Fibroblast of skin of back (primary cell): ENCODE data around the gene EPS8L2.
A peak's percentile ranks its signal among the peaks of the same experiment; 100 is the strongest.
"Not testable (repeated sequence)": the region's sequence is repeated elsewhere in the genome, so short reads cannot be mapped to it uniquely, and the experiment has no call there.

Source experiments
- DNase-seq: peaks from one replicate; pipeline ENCODE4 v3.0.0-alpha.2; 2013

EPS8L2 gene

DNA sequence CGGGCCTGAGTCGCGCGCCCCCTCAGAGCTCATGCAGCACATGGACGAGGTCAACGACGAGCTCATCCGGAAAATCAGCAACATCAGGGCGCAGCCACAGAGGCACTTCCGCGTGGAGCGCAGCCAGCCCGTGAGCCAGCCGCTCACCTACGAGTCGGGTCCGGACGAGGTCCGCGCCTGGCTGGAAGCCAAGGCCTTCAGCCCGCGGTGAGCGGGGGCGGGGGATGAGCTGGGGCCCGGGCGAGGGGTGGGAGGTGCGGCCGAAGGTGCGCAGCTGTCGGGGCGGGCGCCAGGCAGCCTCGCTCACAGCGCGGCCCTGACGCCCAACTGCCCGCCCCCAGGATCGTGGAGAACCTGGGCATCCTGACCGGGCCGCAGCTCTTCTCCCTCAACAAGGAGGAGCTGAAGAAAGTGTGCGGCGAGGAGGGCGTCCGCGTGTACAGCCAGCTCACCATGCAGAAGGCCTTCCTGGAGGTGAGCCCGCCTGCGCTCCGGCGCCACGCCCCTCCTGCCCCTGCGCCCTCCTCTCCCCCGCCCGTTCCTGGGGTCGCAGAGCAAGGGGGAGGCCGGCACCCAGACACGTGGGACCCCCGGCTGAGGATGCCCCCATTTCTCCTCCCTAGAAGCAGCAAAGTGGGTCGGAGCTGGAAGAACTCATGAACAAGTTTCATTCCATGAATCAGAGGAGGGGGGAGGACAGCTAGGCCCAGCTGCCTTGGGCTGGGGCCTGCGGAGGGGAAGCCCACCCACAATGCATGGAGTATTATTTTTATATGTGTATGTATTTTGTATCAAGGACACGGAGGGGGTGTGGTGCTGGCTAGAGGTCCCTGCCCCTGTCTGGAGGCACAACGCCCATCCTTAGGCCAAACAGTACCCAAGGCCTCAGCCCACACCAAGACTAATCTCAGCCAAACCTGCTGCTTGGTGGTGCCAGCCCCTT lies 20.5 kb downstream of the EPS8L2 start:
- DNase-seq: no peak

DNA sequence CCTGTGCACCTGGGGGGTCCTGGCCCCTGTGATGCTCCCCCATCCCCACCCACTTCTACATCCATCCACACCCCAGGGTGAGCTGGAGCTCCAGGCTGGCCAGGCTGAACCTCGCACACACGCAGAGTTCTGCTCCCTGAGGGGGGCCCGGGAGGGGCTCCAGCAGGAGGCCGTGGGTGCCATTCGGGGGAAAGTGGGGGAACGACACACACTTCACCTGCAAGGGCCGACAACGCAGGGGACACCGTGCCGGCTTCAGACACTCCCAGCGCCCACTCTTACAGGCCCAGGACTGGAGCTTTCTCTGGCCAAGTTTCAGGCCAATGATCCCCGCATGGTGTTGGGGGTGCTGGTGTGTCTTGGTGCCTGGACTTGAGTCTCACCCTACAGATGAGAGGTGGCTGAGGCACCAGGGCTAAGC lies 21.3 kb downstream of the EPS8L2 start:
- DNase-seq: no peak

DNA sequence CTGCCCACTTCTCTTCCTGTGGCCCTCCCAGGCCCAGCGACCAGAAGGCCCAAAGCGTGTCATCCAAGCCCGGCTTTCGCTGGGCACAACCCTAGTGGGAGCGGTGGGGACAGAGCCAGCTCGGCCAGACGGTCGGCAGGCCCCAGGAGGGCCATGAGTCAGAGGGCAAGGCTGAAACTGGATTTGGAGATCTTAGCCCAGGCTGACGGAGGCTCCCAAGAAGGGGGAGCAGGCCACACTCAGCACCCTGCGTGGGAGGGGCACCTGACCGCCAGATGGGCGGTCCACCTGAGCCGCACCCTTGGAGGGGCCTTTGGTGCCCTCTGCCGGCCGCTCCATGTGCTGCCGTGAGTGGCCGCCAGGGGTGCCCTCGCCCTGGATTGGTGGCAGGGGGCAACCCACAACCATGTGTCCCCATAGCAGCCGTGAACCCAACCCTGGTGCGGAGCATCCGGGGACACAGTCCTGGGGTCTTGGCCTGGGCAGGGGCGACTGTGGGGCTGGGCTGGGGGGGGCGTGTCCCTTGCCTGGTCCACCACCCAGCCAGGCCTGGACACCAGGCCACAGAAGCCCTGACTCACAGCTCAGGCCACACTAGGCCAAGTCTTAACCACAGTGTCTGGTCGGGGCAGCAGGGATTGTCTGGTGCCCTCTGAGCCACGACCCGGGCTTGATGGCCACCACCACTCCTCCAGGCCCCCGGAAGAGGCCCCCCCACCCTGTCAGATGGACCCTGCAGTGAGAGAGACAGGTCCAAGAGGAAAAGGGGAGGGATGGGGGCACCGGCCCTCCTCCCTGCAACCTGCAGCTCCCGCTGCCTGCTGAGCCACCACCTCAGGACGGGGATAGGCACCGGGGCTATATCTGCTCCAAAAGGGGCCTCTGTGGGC lies 22.1 kb downstream of the EPS8L2 start:
- peak; percentile 82 for DNase-seq

DNA sequence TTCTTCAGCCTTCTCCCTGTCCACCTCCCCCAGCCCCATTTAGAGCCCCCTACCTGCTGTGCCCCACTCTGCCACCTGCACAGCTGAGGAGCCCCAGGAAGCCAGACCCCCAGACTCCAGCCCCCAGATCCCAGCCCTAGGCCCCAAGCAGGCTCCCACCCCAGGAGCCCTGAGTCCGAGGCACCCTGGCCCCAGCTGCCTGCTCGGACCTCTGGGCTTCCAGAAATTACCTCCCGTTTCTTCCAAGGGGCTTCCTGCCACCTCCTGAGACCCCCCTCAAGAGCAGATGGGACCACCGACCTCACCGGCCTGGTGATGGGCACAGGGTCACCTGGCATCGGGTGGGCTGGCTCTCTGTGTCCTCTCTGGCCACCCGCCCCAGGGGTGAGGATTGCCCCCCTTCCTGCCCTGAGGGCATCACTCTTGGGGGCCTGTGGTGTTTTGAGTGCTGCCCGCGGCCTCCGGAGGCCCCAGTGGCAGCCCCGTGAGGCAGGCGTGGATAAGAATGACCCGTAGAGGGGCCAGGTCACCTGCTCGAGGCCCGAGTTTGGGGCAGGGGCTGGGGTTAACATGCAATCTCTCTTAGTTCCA lies 23.0 kb downstream of the EPS8L2 start:
- DNase-seq: no peak

DNA sequence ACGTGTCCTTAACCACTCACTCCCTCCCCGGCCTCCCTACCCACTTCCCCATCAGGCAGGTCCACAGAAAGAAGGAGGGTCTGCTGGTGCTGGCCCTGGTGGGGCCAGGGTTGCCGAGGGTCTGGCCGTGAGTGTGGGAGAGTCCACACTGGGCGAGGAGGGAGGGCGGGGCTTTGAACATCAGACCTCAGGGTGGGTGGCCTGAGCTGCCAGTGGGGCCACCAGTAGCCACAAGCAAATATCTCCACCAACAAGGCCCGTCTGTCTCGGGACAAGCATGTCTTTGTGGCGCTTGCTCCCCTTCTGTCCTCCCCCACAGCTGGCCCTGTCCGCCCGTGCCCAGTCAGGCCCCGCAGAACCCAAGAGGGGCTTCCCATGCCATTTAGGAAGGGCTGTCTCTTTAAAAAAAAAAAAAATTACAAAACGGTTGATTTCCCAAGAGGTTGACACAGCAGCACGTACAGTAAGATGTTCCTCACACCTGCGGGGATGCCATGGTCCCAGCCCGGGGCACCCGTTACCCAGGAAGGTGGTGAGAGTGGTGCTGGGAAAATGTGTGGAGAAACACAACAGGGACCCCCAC lies 23.6 kb downstream of the EPS8L2 start:
- no peak for DNase-seq

DNA sequence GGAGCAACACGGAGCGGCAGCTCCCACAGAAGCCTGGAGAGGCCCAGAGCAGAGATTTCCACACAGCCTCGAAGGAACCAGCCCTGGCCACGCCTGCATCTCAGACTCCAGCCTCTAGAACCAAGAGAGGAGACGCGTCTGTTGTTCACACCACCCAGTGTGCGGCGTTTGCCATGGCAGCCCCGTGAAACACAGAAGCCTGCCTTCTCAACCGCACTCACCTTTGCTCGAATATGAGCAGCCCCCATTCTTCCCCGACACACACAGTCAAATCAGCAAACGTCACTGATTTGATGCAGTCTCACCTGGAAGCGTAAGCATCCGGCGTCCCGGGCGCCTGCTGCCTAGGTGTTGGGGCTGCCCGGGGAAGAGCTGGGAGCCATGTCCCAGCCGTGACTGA lies 27.0 kb downstream of the EPS8L2 start:
- no peak for DNase-seq

DNA sequence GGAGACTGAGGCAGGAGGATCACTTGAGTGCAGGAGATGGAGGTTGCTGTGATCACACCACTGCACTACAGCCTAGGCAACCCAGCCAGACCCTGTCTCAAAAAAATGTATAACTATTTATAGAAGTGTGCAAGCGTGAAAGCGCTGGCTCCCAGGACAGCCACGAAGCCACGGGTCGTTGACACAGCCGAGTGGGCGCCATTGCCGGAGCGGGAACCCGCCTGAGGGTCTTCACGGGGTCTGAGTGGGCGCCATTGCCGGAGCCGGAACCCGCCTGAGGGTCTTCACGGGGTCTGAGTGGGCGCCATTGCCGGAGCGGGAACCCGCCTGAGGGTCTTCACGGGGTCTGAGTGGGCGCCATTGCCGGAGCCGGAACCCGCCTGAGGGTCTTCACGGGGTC lies 28.5 kb downstream of the EPS8L2 start:
- not testable (repeated sequence) for DNase-seq

DNA sequence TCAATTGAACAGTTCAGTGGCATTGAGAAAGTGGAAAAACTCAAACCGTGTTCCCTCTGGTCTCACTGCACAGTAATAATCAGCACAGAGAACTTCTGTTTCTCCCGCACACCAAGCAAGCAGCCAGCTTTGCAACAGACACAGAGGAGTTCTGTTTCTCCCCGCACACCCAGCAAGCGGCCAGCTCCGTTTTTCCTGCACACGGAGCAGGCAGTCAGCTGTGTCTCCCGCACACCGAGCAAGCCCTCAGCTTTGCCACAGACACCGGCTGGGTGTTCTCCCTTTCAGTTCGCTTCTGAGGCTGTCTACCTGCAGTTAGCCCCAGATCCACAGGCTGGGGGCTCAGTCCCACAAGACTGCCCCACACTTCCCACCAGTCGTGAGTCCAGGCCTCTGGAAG lies 31.3 kb downstream of the EPS8L2 start:
- no peak for DNase-seq

DNA sequence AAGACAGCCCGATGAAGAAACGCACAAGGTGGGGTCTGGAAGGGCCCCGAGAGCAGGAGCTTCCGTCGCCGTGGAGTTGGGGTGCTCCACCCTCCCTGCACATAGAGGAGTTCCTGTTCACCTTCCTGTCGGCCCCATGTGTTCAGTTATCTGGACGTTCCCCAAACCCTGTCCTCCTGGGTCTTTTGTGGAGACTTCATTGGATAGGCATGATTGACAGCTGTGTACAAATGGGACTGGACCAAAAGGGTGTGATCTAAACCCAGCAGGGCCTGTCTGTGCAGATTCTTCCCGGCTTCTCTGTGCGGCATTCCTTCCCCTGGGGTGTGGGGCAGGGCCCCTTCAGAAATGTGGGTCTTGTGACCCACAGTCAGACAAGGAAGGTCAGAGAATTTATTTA lies 31.9 kb downstream of the EPS8L2 start:
- not testable (repeated sequence) for DNase-seq

DNA sequence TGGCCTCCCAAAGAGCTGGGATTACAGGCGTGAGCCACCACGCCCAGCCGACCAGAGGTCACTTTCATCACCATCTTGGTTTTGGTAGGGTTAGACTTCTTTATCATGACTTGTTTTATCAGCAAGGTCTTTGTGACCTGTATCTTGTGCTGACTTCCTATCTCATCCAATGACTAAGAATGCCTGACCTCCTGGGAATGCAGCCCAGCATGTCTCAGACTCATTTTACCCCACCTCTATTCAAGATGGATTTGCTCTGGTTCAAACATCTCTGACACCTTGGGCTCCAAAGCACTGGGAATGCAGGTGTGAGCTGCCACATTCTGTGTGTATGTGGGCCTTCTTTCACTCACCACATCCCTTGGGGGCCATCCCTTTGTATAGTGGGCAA lies 36.1 kb downstream of the EPS8L2 start:
- DNase-seq: no peak

DNA sequence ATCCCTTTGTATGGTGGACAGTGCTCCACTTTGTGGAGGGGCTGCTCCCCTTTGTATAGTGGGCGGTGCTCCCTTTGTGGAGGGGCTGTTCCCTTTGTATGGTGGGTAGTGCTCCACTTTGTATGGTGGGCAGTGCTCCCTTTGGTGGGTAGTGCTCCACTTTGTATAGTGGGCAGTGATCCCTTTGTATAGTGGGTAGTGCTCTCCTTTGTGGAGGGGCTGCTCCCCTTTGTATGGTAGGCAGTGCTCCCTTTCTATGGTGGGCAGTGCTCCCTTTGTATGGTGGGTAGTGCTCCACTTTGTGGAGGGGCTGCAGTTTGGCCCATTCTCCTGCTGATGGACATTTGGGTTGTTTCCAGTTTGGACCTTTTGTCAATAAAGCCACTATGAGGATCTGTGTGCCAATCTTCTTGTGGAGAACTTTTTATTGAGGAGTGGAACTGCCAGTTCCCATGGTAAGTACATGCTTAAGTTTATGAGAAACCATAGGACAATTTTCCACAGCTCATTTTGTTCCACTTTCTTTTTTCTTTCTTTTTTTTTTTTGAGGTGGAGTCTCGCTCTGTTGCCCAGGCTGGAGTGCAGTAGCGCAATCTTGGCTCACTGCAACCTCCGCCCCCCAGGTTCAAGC lies 36.7 kb downstream of the EPS8L2 start:
- DNase-seq: no peak

DNA sequence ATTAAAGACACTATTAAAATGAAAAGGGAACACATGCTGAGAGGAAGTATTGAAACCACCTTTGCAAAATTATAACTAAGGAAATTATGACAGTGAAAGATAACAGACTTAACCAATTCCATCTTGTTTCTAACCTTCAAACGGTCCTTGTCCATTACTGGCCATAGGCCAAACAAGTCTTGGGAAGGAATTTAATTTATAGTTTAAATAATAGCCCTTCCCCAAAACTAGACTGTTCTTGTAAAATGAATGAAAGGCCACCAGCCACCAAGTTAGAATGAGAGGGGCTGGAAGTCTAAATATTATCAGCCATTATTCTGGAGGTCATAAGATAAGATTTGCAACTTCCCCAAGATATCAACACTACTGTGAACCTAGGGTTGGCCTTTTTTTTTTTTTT lies 39.4 kb downstream of the EPS8L2 start:
- DNase-seq: no peak

DNA sequence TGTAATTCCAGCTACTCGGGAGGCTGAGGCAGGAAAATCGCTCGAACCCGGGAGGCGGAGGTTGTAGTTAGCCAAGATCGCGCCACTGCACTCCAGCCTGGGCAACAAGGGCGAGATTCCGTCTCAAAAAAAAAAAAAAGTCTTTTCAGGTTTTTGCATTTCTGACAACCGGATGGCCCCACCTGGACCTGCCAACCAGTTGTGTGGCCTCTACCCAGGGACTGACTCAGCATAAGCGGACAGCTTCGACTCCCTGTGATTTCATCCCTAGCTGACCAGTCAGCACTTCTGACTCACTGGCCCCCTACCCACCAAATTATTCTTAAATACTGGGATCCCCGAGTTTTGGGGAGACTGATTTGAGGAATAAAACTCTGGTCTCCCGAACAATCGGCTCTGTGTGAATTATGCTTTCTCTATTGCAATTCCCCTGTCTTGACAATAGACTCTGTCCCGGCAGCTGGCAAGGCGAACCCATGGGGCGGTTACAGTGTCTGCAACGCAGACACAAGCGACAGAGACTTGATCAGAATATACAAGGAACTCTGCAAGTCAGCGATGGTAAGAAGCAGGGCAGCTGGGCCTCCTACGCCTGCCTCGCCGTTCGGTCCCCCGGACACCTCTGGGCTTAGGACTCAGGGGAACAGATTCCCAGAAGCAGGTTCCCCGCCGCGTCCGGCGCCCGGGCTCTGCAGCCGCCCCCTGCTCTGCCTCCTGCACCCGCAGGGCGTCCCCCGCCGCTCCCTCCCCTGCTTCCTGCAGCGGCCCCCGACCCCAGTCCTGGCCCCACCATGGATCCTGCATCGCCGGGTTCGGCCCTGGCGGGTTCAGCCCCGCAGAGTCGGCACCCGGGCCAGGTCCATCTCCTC lies 40.5 kb downstream of the EPS8L2 start:
- no peak for DNase-seq

DNA sequence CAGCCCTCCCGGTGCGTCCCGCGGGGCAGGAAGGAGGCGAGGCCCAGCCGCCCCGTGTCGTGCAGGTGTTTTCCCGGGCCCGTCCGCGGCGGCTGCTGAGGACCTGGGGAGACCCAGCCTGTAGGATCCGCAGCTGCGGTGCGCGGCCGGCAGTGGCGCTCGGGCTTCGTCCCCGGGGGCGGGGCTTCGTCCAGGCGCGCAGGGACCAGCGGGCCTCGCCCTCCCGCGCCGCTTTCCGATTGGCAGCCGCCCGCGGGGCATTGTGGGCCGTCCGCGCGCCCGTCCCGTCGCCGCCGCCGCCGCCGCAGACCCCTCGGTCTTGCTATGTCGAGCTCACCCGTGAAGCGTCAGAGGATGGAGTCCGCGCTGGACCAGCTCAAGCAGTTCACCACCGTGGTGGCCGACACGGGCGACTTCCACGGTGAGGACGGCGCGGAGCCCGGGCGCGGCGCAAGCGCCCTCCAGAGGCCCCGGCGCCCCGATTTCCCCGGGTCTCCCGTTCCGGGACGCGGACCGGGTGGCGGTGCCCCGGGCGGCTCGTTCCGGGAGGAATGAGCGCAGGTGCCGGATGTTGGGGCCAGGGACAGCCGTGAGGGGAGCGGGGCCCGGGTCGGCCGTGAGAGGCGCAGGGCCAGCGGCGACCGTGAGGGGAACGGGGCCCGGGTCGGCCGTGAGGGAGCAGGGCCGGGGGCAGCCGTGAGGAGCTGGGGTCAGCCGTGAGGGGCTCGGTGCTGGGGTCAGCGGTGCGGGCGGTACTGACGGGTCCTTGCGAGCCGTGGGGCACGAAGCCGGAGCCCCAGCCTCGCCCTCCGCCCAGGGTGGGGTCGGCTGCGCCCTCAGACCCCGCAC lies 41.4 kb downstream of the EPS8L2 start, which contains the start of gene TALDO1:
TSS of gene TALDO1 (plus strand) at position 307 of the 849 bp plus-strand sequence. CDS start at position 325, 18 bp downstream.
- DNase-seq: peak; percentile 87

DNA sequence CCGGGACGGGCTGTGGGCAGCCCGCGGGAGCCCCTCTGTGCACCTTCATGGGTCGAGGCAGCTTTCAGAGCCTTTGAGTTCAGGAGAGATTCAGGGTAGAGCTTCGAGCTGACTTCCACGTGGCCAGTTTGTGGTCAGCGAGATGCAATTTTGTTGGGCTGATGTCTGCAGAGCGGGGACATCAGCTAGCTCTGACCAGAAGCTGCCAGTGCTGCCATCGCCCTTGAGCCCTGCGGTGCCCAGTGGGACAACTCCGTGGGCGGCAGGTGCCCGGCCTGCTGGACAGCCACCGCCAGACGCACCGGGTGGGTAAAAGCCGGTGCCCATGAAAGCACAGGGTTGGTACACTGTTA lies 42.0 kb downstream of the EPS8L2 start:
- no peak for DNase-seq

DNA sequence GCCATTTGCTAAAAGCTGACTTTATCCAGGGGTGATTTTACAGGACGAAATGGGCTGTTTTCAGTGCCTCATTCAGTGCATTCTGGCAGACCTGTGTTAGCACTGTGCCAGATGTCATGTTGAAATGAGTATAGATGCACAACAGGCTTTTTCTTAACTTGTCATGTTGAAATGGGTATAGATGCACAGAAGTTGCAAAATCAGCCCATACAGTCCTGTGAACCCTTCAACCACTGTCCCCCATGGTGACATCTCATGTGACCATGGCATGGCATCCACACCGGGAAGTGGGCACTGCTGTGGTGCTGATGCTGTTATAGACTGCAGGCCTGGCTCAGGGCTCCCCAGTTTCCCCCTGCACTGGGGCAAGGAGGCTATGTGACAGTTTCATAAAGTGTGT lies 43.7 kb downstream of the EPS8L2 start:
- DNase-seq: no peak

DNA sequence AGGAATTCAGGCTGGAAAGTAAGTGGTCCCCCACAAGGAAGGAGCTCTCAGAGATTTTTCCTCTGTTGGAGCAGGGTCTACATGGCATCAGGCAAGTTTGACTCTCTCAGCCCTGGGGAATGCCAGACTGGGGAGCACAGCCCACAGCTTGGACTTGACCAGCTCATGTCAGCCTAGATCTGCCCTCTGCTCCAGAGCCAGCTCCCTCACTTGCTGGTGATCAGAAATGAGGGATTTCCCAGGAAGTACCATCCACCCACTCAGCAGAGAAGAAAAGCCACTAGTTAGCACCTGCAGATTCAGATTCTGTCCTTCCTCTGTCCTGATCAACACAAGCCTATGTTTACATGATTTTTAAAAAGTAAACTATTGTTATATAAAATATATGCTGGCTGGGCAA lies 54.2 kb downstream of the EPS8L2 start:
- DNase-seq: no peak

DNA sequence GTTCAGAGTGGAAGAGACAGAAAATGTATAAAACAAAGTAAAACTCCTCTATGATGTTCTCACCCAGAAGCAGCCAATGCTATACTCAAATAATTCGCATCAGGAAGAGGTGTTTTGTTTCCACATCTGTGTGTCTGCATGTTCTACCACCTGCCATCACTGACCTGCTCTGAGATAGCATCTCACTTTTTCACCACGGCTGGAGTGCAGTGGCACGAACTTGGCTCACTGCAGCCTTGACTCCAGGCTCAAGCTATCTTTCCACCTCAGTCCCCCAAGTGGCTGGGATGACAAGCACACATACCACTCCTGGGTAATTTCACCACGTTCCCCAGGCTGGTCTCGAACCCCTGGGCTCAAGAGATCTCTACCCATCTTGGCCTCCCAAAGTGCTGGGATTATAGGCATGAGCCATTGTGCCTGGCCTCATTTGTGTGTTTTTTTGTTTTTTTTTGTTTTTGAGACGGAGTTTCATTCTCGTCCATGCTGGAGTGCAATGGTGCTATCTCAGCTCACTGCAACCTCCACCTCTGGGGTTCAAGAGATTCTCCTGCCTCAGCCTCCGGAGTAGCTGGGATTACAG lies 55.6 kb downstream of the EPS8L2 start:
- no peak for DNase-seq

DNA sequence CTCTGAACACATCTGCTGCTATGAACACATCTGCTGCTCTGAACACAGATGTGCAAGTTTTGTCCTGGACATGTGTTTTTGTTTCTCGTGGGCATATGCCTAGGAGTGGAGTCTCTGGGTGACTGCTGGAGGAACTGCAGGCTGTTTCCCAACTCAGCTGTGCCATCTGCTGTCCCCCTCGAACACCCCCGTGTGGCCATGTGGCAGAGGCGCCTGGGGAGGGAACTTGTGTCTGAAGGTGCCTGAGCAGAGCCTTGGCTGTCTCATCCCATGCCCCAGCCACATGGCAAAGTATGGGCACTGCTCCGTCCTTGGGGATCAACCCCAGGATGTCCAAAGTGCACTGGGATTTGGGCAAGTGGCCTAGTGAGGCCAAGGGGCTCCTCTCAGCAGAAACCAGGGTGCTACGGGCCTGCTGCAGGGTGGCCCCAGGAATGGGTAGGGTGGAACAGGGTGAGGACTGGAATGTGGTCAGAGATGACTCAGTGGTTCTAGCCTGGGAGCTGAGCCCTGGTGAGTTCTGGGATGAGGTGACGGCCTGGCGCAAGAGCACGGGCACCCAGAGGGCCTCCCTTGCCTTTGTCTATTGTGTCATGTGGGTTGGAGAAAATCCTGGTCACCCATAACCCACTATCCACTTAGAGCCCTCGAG lies 56.5 kb downstream of the EPS8L2 start:
- peak; percentile 70 for DNase-seq
